Glutamatergic neuron (in vitro differentiated cells): Measurements from ENCODE around the gene SLC6A3. TPM values are rescaled to one million over a fixed set of nuclear protein-coding genes. Genes with fewer than 3 reads are reported as not detected.

Source experiments
- DNase-seq: peaks from one replicate; pipeline ENCODE4 v3.0.0; 2022
- H3K27ac Mint-ChIP-seq: one replicate; pipeline ENCODE4 v1.8.0; 2020; ENCODE audit warnings: mild to moderate bottlenecking, mixed read lengths, inconsistent platforms; ENCODE audit not compliant: unreplicated experiment
- H3K27me3 Mint-ChIP-seq: one replicate; pipeline ENCODE4 v1.8.0; 2020; ENCODE audit warnings: mild to moderate bottlenecking, moderate library complexity, mixed read lengths, inconsistent platforms; ENCODE audit not compliant: unreplicated experiment
- H3K36me3 Mint-ChIP-seq: one replicate; pipeline ENCODE4 v1.8.0; 2020; ENCODE audit warnings: mild to moderate bottlenecking, mixed read lengths, inconsistent platforms; ENCODE audit not compliant: unreplicated experiment
- H3K4me1 Mint-ChIP-seq: one replicate; pipeline ENCODE4 v1.8.0; 2020; ENCODE audit warnings: mild to moderate bottlenecking, low read depth, mixed read lengths, inconsistent platforms; ENCODE audit not compliant: unreplicated experiment
- H3K4me3 Mint-ChIP-seq: one replicate; pipeline ENCODE4 v1.8.0; 2020; ENCODE audit warnings: mild to moderate bottlenecking, mixed read lengths, inconsistent platforms; ENCODE audit not compliant: unreplicated experiment
- H3K9me3 Mint-ChIP-seq: one replicate; pipeline ENCODE4 v1.8.0; 2020; ENCODE audit warnings: mild to moderate bottlenecking, moderate library complexity, mixed read lengths, inconsistent platforms; ENCODE audit not compliant: unreplicated experiment
- CTCF ChIP-seq: fragments of 200-600 bp; sonication (generic); IDR thresholded peaks from one replicate; pipeline ENCODE4 v1.5.0; 2021; ENCODE audit not compliant: partially characterized antibody, unreplicated experiment
- total RNA-seq: library from RNA; stranded (reverse); fragmentation: NEBNext Ultra II Directional; extraction: Animal tissue kit (Norgen Biotek cat#: 25700); gene quantifications from one replicate; pipeline ENCODE4 v1.2.1, GENCODE V29; 2021; ENCODE audit not compliant: unreplicated experiment

The SLC6A3 gene
- total RNA-seq, 1 donor from 2014 or later = 22.4 TPM

DNA sequence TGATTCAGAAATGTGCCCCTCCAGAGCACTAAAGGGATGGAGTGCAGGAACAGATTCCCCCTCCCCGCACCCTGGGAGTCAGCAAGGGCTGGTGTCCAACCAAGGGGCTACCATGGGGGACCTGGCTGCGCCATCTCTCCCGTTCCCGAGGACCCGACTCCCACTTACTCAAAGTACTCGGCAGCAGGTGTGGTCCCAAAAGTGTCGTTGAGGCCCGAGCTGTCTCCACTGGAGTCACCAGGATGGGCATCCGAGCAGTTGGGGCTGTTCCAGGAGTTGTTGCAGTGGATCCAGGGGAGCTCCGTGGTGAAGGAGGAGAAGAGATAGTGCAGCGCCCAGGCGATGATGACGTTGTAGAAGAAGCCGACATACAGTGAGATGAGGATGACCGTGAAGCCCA is 12.9 kb downstream of the SLC6A3 start:
- TF ChIP-seq CTCF = no peak
- Mint-ChIP-seq H3K9me3 (peaks cover 28% of the 10 kb centered on the region), H3K27ac (no peak overlapping the region), H3K4me3 (no peak overlapping the region), H3K36me3 (peaks cover 46% of the 10 kb centered on the region), H3K27me3 (peaks cover 14% of the 10 kb centered on the region), H3K4me1 (peaks cover 2% of the 10 kb centered on the region)
- no peak for DNase-seq

- Mint-ChIP-seq H3K9me3 (peaks cover 28% of the 10 kb centered on the region), H3K4me1 (no peaks in the 10 kb centered on the region), H3K27me3 (peaks cover 14% of the 10 kb centered on the region), H3K36me3 (peaks cover 46% of the 10 kb centered on the region), H3K4me3 (no peak overlapping the region), H3K27ac (no peak overlapping the region)
- no peak for TF ChIP-seq CTCF
- no peak for DNase-seq
These were observed 13.3 kb downstream of the SLC6A3 start for GRCh38 chr5:1431896-1432295.

DNA sequence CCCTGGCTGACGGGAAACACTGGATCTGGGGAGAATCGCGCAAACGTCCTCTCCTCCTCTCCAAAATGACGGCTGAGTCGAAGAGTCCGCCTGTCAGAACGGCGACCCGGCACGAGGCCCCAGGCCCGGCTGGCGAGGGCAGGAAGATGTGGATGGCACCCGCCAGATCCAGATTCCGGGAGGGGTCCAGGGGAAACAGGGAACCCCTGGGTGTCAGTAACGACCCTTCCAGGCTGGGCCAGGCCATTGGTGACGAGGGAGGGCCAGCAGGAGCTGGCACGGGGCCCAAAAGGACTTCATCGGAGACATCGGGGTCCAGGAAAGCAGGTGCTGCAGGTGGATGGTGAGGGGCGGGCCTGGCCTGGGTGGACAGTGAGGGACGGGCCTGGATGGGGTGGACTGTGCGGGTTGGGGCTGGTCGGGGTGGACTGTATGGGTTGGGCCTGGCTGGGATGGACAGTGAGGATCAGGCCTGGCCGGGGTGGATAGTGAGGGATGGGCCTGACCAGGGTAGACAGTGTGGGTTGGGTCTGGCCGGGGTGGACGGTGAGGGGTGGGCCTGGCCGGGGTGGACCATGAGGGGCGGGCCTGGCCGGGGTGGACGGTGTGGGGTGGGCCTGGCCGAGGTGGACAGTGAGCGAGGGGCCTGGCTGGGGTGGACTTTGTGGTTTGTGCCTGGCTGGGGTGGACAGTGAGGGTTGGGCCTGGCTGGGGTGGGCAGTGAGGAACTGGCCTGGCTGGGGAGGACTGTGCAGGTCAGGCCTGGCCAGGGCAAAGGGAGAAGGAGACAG is 14.0 kb downstream of the SLC6A3 start:
- H3K36me3 Mint-ChIP-seq = peaks cover 52% of the 10 kb centered on the region
- peaks cover 25% of the 10 kb centered on the region for H3K9me3 Mint-ChIP-seq
- no peak overlapping the region for H3K27ac Mint-ChIP-seq
- TF ChIP-seq CTCF = no peak
- peaks cover 14% of the 10 kb centered on the region for H3K27me3 Mint-ChIP-seq
- no peak for DNase-seq
- no peak overlapping the region for H3K4me3 Mint-ChIP-seq
- H3K4me1 Mint-ChIP-seq = no peaks in the 10 kb centered on the region

DNA sequence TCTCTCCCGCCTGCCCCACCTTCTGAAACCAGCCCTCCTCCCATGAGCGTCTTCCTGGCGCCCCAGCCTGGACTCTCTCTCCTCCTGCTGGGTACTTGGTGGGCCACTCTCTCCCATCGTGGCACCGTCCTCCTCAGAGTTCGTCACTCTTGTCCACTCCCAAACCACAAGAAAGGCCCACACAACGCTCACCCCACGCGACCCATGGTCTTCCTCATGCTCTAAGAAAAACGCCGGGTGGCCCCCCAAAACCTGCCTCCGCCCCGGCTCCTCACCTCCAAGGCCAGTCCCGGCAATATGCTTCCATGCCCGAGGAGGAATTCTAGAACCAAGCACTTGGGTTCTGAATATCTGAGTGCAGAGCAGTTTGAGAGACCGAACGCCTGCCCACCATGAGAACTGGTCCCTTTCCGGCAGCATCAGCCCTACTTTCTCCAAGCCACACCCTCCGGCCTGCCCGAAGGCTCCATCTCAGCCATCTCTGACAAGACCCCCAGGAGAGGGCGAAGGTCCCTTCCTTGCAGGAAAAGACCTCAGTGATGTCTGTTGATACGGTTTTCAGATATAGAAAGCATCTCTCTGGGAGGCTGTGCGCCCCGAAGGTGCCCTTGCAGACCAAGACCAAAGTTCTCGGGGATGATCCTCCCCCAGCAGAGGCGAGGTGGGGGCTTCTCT is 15.0 kb downstream of the SLC6A3 start:
- no peak overlapping the region for H3K4me3 Mint-ChIP-seq

More for the DNA sequence above, 15.0 kb downstream of the SLC6A3 start:
- Mint-ChIP-seq H3K27ac (peak overlapping the region; percentile 17), H3K4me1 (no peaks in the 10 kb centered on the region), H3K9me3 (peaks cover 27% of the 10 kb centered on the region), H3K27me3 (peaks cover 14% of the 10 kb centered on the region), H3K36me3 (peaks cover 62% of the 10 kb centered on the region)
- DNase-seq = no peak
- no peak for TF ChIP-seq CTCF
